Suprapubic skin (tissue), 4 donors: Measurements from ENCODE around the gene UBN2.

ENCODE experiments used
- CTCF ChIP-seq, 2 donors: fragments of 200-600 bp in 1 of 2; fragments of 450-650 bp in 1 of 2; sonication (generic) in 1 of 2; IDR thresholded peaks; one replicate each; pipeline ENCODE4 v1.5.1; 2016 to 2019; ENCODE audit warnings: antibody characterized with exemption in 2 of 2, mild to moderate bottlenecking in 1 of 2, moderate library complexity in 1 of 2
- EP300 ChIP-seq: sonication (generic); formaldehyde crosslinking; IDR thresholded peaks from one replicate; pipeline ENCODE4 v1.6.1; 2017; ENCODE audit warnings: antibody characterized with exemption
- POLR2A ChIP-seq, 2 donors: fragments of 450-650 bp; IDR thresholded peaks; one replicate each; pipeline ENCODE4 v1.6.1; 2017; ENCODE audit warnings: antibody characterized with exemption in 2 of 2, mild to moderate bottlenecking in 2 of 2, moderate library complexity in 2 of 2
- POLR2AphosphoS5 ChIP-seq, 3 donors: sonication (generic); formaldehyde crosslinking; IDR thresholded peaks; one replicate each; pipeline ENCODE4 v1.6.1; 2017; ENCODE audit warnings: antibody characterized with exemption in 3 of 3

- TF ChIP-seq POLR2AphosphoS5 (IDR thresholded peaks at IDR 0.05) (no peak), CTCF (IDR thresholded peaks at IDR 0.05) (no peak), POLR2A (IDR thresholded peaks at IDR 0.05) (no peak), EP300 (no peak)
These were observed 1.3 kb downstream of the UBN2 start for GRCh38 chr7:139232377-139232717.
